Thyroid gland (tissue), 4 donors: ENCODE results near the gene PDZD2.

Experiments
- CTCF ChIP-seq, 6 experiments: fragments of 200-600 bp in 3 of 6; fragments of 450-650 bp in 3 of 6; sonication (generic) in 3 of 6; IDR thresholded peaks; one replicate each; pipeline ENCODE4 v1.5.1; 2016 to 2019; ENCODE audit warnings: antibody characterized with exemption in 6 of 6, mild to moderate bottlenecking in 2 of 6, inconsistent platforms in 1 of 6, moderate library complexity in 1 of 6
- POLR2A ChIP-seq, 2 donors: fragments of 450-650 bp; IDR thresholded peaks; one replicate each; pipeline ENCODE4 v1.6.1; 2017; ENCODE audit warnings: antibody characterized with exemption in 2 of 2, mild to moderate bottlenecking in 2 of 2, moderate library complexity in 1 of 2

- TF ChIP-seq CTCF (IDR thresholded peaks at IDR 0.05) (no peak), POLR2A (IDR thresholded peaks at IDR 0.05) (no peak)
Observed at GRCh38 chr5:32126691-32127090, 487.8 kb downstream of the PDZD2 start.
